HEK293 (cell line): ENCODE data around the gene PERM1.

Source experiments
- AEBP2 ChIP-seq: fragments of 450-650 bp; formaldehyde crosslinking; IDR thresholded peaks from 2 replicates; pipeline ENCODE4 v1.5.1; 2016; ENCODE audit warnings: missing biosample characterization, missing genetic modification characterization, borderline replicate concordance
- FEZF1 ChIP-seq: fragments of 450-650 bp; formaldehyde crosslinking; IDR thresholded peaks from 2 replicates; pipeline ENCODE4 v1.5.1; 2016; ENCODE audit warnings: missing biosample characterization, missing genetic modification characterization
- HOXC10 ChIP-seq: sonication (generic); formaldehyde crosslinking; IDR thresholded peaks from 2 replicates; pipeline ENCODE4 v1.8.1; 2023; ENCODE audit warnings: mild to moderate bottlenecking, missing genetic modification reagents
- KLF10 ChIP-seq: fragments of 450-650 bp; IDR thresholded peaks from 2 replicates; pipeline ENCODE4 v1.5.1; 2018; ENCODE audit warnings: missing biosample characterization, mild to moderate bottlenecking, missing genetic modification characterization
- KLF9 ChIP-seq: fragments of 450-650 bp; formaldehyde crosslinking; IDR thresholded peaks from 2 replicates; pipeline ENCODE4 v1.5.1; 2016; ENCODE audit warnings: missing biosample characterization, missing genetic modification characterization, low read depth
- OSR2 ChIP-seq: fragments of 450-650 bp; formaldehyde crosslinking; IDR thresholded peaks from 2 replicates; pipeline ENCODE4 v1.5.1; 2016; ENCODE audit warnings: missing biosample characterization, missing genetic modification characterization
- SP3 ChIP-seq: fragments of 450-650 bp; formaldehyde crosslinking; IDR thresholded peaks from 2 replicates; pipeline ENCODE4 v1.5.1; 2016; ENCODE audit warnings: missing biosample characterization, missing genetic modification characterization
- TCF7L2 ChIP-seq: IDR thresholded peaks from 2 replicates; pipeline ENCODE4 v1.6.1; 2011; ENCODE audit warnings: low read depth, mild to moderate bottlenecking, inconsistent platforms, low read length, moderate library complexity, borderline replicate concordance
- WT1 ChIP-seq: fragments of 450-650 bp; formaldehyde crosslinking; IDR thresholded peaks from 2 replicates; pipeline ENCODE4 v1.5.1; 2016; ENCODE audit warnings: missing biosample characterization, missing genetic modification characterization
- ZBTB44 ChIP-seq: fragments of 450-650 bp; IDR thresholded peaks from 2 replicates; pipeline ENCODE4 v1.5.1; 2018; ENCODE audit warnings: missing biosample characterization, mild to moderate bottlenecking, missing genetic modification characterization
- ZBTB8A ChIP-seq: fragments of 450-650 bp; formaldehyde crosslinking; IDR thresholded peaks from 2 replicates; pipeline ENCODE4 v1.5.1; 2016; ENCODE audit warnings: missing biosample characterization, missing genetic modification characterization
- ZEB2 ChIP-seq: fragments of 450-650 bp; formaldehyde crosslinking; IDR thresholded peaks from 2 replicates; pipeline ENCODE4 v1.5.1; 2016; ENCODE audit warnings: missing biosample characterization, missing genetic modification characterization
- ZFHX2 ChIP-seq: fragments of 450-650 bp; formaldehyde crosslinking; conservative IDR thresholded peaks from 2 replicates; pipeline ENCODE4 v1.5.1; 2016; ENCODE audit warnings: missing biosample characterization, missing genetic modification characterization
- ZIC2 ChIP-seq: fragments of 450-650 bp; formaldehyde crosslinking; IDR thresholded peaks from 2 replicates; pipeline ENCODE4 v1.5.1; 2016; ENCODE audit warnings: missing biosample characterization, missing genetic modification characterization
- ZNF121 ChIP-seq: fragments of 450-650 bp; formaldehyde crosslinking; IDR thresholded peaks from 2 replicates; pipeline ENCODE4 v1.5.1; 2016; ENCODE audit warnings: missing biosample characterization, missing genetic modification characterization
- ZNF2 ChIP-seq: fragments of 450-650 bp; formaldehyde crosslinking; IDR thresholded peaks from 2 replicates; pipeline ENCODE4 v1.5.1; 2016; ENCODE audit warnings: missing biosample characterization, missing genetic modification characterization
- ZNF202 ChIP-seq: fragments of 450-650 bp; formaldehyde crosslinking; IDR thresholded peaks from 2 replicates; pipeline ENCODE4 v1.5.1; 2016; ENCODE audit warnings: missing biosample characterization, missing genetic modification characterization, borderline replicate concordance
- ZNF394 ChIP-seq: fragments of 450-650 bp; formaldehyde crosslinking; IDR thresholded peaks from 2 replicates; pipeline ENCODE4 v1.5.1; 2016; ENCODE audit warnings: missing biosample characterization, missing genetic modification characterization, mild to moderate bottlenecking, moderate library complexity, borderline replicate concordance
- ZNF621 ChIP-seq: fragments of 450-650 bp; formaldehyde crosslinking; IDR thresholded peaks from 2 replicates; pipeline ENCODE4 v1.5.1; 2017; ENCODE audit warnings: missing biosample characterization, missing genetic modification characterization
- ZNF660 ChIP-seq: fragments of 450-650 bp; IDR thresholded peaks from 2 replicates; pipeline ENCODE4 v1.5.1; 2018; ENCODE audit warnings: missing biosample characterization, mild to moderate bottlenecking, missing genetic modification characterization
- TF ChIP-seq, protein P1 (sequence below): fragments of 450-650 bp; formaldehyde crosslinking; IDR thresholded peaks from 2 replicates; pipeline ENCODE4 v1.5.1; 2017; ENCODE audit warnings: missing biosample characterization, mild to moderate bottlenecking, missing genetic modification characterization, moderate library complexity
- TF ChIP-seq, protein P2 (sequence below): fragments of 450-650 bp; formaldehyde crosslinking; IDR thresholded peaks from 2 replicates; pipeline ENCODE4 v1.5.1; 2016; ENCODE audit warnings: missing biosample characterization, missing genetic modification characterization
- TF ChIP-seq, protein P3 (sequence below): fragments of 450-650 bp; formaldehyde crosslinking; IDR thresholded peaks from 2 replicates; pipeline ENCODE4 v1.5.1; 2016; ENCODE audit warnings: missing biosample characterization, missing genetic modification characterization
- TF ChIP-seq, protein P4 (sequence below): fragments of 450-650 bp; formaldehyde crosslinking; IDR thresholded peaks from 2 replicates; pipeline ENCODE4 v1.5.1; 2016; ENCODE audit warnings: missing biosample characterization, missing genetic modification characterization
- TF ChIP-seq, protein P5 (sequence below): fragments of 450-650 bp; formaldehyde crosslinking; IDR thresholded peaks from 2 replicates; pipeline ENCODE4 v1.5.1; 2016; ENCODE audit warnings: missing biosample characterization, missing genetic modification characterization

The PERM1 gene

GRCh38 chr1:941588-942383, 40.1 kb downstream of the PERM1 start (continued):
- TF ChIP-seq KLF10 (tag by site-specific recombination) (peak; percentile 98), ZNF394 (tag by site-specific recombination) (no peak), AEBP2 (0 out of 2 replicates have a peak, but pooled peaks have one; percentile 16), ZNF660 (tag by site-specific recombination) (peak; percentile 94), WT1 (tag by site-specific recombination) (peak; percentile 65), TCF7L2 (peak; percentile 90), ZBTB44 (peak; percentile 99), ZFHX2 (tag by site-specific recombination) (peak; percentile 96), KLF9 (tag by site-specific recombination) (peak; percentile 69), ZBTB8A (peak; percentile 99), HOXC10 (0 out of 2 replicates have a peak, but pooled peaks have one; percentile 27), ZNF621 (tag by site-specific recombination) (no peak), SP3 (tag by site-specific recombination) (peak; percentile 42; the same call in 1 of the 2 replicates), ZNF202 (tag by site-specific recombination) (no peak), ZNF2 (tag by site-specific recombination) (no peak), FEZF1 (peak; percentile 59), ZNF121 (no peak), ZEB2 (tag by site-specific recombination) (peak; percentile 30; the same call in 1 of the 2 replicates), OSR2 (tag by site-specific recombination) (peak; percentile 93), ZIC2 (peak; percentile 70)
- TF ChIP-seq, protein P1, sequence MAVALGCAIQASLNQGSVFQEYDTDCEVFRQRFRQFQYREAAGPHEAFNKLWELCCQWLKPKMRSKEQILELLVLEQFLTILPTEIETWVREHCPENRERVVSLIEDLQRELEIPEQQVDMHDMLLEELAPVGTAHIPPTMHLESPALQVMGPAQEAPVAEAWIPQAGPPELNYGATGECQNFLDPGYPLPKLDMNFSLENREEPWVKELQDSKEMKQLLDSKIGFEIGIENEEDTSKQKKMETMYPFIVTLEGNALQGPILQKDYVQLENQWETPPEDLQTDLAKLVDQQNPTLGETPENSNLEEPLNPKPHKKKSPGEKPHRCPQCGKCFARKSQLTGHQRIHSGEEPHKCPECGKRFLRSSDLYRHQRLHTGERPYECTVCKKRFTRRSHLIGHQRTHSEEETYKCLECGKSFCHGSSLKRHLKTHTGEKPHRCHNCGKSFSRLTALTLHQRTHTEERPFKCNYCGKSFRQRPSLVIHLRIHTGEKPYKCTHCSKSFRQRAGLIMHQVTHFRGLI (tag by site-specific recombination): peak; percentile 58; the same call in 1 of the 2 replicates
- TF ChIP-seq, protein P2, sequence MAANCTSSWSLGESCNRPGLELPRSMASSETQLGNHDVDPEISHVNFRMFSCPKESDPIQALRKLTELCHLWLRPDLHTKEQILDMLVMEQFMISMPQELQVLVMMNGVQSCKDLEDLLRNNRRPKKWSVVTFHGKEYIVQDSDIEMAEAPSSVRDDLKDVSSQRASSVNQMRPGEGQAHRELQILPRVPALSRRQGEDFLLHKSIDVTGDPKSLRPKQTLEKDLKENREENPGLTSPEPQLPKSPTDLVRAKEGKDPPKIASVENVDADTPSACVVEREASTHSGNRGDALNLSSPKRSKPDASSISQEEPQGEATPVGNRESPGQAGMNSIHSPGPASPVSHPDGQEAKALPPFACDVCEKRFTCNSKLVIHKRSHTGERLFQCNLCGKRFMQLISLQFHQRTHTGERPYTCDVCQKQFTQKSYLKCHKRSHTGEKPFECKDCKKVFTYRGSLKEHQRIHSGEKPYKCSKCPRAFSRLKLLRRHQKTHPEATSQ (tag by site-specific recombination): no peak
- TF ChIP-seq, protein P3, sequence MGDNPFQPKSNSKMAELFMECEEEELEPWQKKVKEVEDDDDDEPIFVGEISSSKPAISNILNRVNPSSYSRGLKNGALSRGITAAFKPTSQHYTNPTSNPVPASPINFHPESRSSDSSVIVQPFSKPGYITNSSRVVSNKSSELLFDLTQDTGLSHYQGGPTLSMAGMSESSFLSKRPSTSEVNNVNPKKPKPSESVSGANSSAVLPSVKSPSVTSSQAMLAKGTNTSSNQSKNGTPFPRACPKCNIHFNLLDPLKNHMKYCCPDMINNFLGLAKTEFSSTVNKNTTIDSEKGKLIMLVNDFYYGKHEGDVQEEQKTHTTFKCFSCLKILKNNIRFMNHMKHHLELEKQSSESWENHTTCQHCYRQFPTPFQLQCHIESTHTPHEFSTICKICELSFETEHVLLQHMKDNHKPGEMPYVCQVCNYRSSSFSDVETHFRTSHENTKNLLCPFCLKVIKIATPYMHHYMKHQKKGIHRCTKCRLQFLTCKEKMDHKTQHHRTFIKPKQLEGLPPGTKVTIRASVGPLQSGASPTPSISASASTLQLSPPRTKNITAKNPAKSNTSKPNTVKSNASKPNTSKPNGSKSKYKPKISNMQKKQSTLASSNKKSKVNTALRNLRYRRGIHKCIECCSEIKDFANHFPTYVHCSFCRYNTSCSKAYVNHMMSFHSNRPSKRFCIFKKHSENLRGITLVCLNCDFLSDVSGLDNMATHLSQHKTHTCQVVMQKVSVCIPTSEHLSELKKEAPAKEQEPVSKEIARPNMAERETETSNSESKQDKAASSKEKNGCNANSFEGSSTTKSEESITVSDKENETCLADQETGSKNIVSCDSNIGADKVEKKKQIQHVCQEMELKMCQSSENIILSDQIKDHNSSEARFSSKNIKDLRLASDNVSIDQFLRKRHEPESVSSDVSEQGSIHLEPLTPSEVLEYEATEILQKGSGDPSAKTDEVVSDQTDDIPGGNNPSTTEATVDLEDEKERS (tag by site-specific recombination): no peak
- TF ChIP-seq, protein P4, sequence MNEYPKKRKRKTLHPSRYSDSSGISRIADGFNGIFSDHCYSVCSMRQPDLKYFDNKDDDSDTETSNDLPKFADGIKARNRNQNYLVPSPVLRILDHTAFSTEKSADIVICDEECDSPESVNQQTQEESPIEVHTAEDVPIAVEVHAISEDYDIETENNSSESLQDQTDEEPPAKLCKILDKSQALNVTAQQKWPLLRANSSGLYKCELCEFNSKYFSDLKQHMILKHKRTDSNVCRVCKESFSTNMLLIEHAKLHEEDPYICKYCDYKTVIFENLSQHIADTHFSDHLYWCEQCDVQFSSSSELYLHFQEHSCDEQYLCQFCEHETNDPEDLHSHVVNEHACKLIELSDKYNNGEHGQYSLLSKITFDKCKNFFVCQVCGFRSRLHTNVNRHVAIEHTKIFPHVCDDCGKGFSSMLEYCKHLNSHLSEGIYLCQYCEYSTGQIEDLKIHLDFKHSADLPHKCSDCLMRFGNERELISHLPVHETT: 0 out of 2 replicates have a peak, but pooled peaks have one; percentile 38
- TF ChIP-seq, protein P5, sequence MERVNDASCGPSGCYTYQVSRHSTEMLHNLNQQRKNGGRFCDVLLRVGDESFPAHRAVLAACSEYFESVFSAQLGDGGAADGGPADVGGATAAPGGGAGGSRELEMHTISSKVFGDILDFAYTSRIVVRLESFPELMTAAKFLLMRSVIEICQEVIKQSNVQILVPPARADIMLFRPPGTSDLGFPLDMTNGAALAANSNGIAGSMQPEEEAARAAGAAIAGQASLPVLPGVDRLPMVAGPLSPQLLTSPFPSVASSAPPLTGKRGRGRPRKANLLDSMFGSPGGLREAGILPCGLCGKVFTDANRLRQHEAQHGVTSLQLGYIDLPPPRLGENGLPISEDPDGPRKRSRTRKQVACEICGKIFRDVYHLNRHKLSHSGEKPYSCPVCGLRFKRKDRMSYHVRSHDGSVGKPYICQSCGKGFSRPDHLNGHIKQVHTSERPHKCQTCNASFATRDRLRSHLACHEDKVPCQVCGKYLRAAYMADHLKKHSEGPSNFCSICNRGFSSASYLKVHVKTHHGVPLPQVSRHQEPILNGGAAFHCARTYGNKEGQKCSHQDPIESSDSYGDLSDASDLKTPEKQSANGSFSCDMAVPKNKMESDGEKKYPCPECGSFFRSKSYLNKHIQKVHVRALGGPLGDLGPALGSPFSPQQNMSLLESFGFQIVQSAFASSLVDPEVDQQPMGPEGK (tag by site-specific recombination): peak; percentile 94
